Spleen (tissue), 11 donors: ENCODE measurements around the gene BTN2A1. TPM values are rescaled to one million over a fixed set of nuclear protein-coding genes. Genes with fewer than 3 reads are reported as not detected.

Experiments
- DNase-seq: peaks from one replicate; pipeline ENCODE4 v3.0.0-alpha.2; 2020
- H3K27ac ChIP-seq, 8 donors: fragments of 200-600 bp; sonication (generic) in 7 of 8; 1 replicate in 4 of 8; 2 replicates in 4 of 8; pipeline versions ENCODE4 v1.5.0 to v1.8.0; 2016 to 2021; ENCODE audit warnings: inconsistent platforms in 4 of 8, mild to moderate bottlenecking in 4 of 8, moderate library complexity in 1 of 8
- H3K27me3 ChIP-seq, 7 donors: fragments of 200-600 bp; sonication (generic) in 6 of 7; replicated peaks in 1 of 7; 1 replicate in 4 of 7; 2 replicates in 3 of 7; pipeline versions ENCODE4 v1.5.0 to v1.8.0; 2016 to 2021; ENCODE audit warnings: inconsistent platforms in 3 of 7, mild to moderate bottlenecking in 1 of 7
- H3K36me3 ChIP-seq, 6 donors: fragments of 200-600 bp; sonication (generic) in 5 of 6; 1 replicate in 4 of 6; 2 replicates in 2 of 6; pipeline versions ENCODE4 v1.5.0 to v1.8.0; 2016 to 2021; ENCODE audit warnings: inconsistent platforms in 2 of 6
- H3K4me1 ChIP-seq, 6 donors: fragments of 200-600 bp; sonication (generic) in 5 of 6; 1 replicate in 3 of 6; 2 replicates in 3 of 6; pipeline versions ENCODE4 v1.5.0 to v1.8.0; 2016 to 2021; ENCODE audit warnings: inconsistent platforms in 3 of 6
- H3K4me3 ChIP-seq, 8 donors: fragments of 200-600 bp; sonication (generic) in 7 of 8; 1 replicate in 4 of 8; 2 replicates in 4 of 8; pipeline versions ENCODE4 v1.5.0 to v1.8.0; 2016 to 2021; ENCODE audit warnings: inconsistent platforms in 4 of 8, mild to moderate bottlenecking in 4 of 8, moderate library complexity in 2 of 8
- H3K9me3 ChIP-seq, 8 donors: fragments of 200-600 bp; sonication (generic) in 7 of 8; 1 replicate in 4 of 8; 2 replicates in 4 of 8; pipeline versions ENCODE4 v1.5.0 to v1.8.0; 2016 to 2021; ENCODE audit warnings: inconsistent platforms in 4 of 8
- POLR2A ChIP-seq, 3 donors: fragments of 450-650 bp; IDR thresholded peaks; one replicate each; pipeline ENCODE4 v1.5.1; 2017; ENCODE audit warnings: antibody characterized with exemption in 3 of 3, mild to moderate bottlenecking in 1 of 3
- POLR2AphosphoS5 ChIP-seq, 3 donors: sonication (generic); formaldehyde crosslinking; IDR thresholded peaks; one replicate each; pipeline ENCODE4 v1.5.1; 2017; ENCODE audit warnings: antibody characterized with exemption in 3 of 3
- WGBS, 5 donors: extraction: QIAGEN DNeasy Blood & Tissue Kit in 3 of 5; methylation state at CpG; one replicate each; pipeline versions ENCODE4 v1.1.5 to v1.1.7; 2013 to 2018; 5-methylcytosine and 5-hydroxymethylcytosine counted together
- intact Hi-C: fragments of 100-400 bp; cut with DNase I; formaldehyde crosslinking; loops from one replicate; pipeline ENCODE4 v1.15.0; 2023; ENCODE audit warnings: low total_unique reads
- polyA plus RNA-seq, 3 donors: library from polyadenylated mRNA; stranded (reverse); fragments of 200-250 nt; gene quantifications; one replicate each; pipeline ENCODE4 v1.2.1, GENCODE V29; 2013
- total RNA-seq, 7 donors: library from RNA; depleted of rRNA in 3 of 7; stranded (reverse); fragments of >200 nt in 3 of 7; fragmentation: NEBNext Ultra II Directional in 4 of 7; extraction: Animal tissue kit (Norgen Biotek cat#: 25700) in 4 of 7; gene quantifications; one replicate each; pipeline versions ENCODE4 v1.1.0 to v1.2.1, GENCODE V29; 2016 to 2021
- TF ChIP-seq, protein P1 (sequence below), 11 experiments: fragments of 200-600 bp in 7 of 11; fragments of 450-650 bp in 4 of 11; sonication (generic) in 4 of 11; IDR thresholded peaks in 8 of 11; conservative IDR thresholded peaks in 3 of 11; 1 replicate in 7 of 11; 2 replicates in 4 of 11; pipeline versions ENCODE4 v1.4.0 to v1.8.0; 2016 to 2021; ENCODE audit warnings: antibody characterized with exemption in 11 of 11, inconsistent platforms in 4 of 11, mild to moderate bottlenecking in 1 of 11
- donor health status: healthy with polysubstance abuse.
- donor health status: DM: no; HTN: no; CAD: no; lungs with moderate emphysema.
- donor health status: DM: no; HTN: no; CAD: no.
- donor health status: Bipolar disorder and iron deficiency.
- donor health status: healthy.
- donor health status: DM: no; HTN: no; CAD: no.
- donor health status: DM: yes; HTN: yes; CAD: no.

The BTN2A1 gene
- total and polyA plus RNA-seq, 10 donors: 17.0 to 50.8 (median 34.9) TPM

DNA sequence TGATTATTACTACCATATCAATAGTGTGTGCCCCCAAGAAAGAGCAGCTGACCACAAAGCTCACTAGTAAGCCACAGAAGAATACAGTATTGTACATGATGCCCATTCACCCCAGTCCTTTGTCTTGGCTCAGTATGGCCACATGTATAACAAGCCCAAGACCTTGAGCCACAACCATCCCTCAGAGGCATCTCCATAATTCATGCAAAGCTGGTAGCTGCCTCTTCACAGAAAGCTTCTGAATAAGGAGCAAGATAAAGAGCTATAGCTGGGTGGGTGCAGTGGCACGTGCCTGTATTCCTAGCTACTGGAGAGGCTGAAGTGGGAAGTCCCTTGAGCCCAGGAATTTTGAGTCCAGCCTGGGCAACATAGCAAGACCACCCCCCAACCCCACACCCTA, 37.5 kb downstream of the BTN2A1 start:
- H3K27ac ChIP-seq: no peak overlapping the region
- intact Hi-C loops: no loop called here
- no peaks in the 10 kb centered on the region for H3K4me1 ChIP-seq
- whole genome bisulfite sequencing, 5 donors: 58 to 92% (median 77%) methylated on average over 1 of the region's 1 CpG
- no peak overlapping the region for H3K4me3 ChIP-seq
- no peaks in the 10 kb centered on the region for H3K36me3 ChIP-seq
- H3K9me3 ChIP-seq: no peaks in the 10 kb centered on the region
- TF ChIP-seq, protein P1, sequence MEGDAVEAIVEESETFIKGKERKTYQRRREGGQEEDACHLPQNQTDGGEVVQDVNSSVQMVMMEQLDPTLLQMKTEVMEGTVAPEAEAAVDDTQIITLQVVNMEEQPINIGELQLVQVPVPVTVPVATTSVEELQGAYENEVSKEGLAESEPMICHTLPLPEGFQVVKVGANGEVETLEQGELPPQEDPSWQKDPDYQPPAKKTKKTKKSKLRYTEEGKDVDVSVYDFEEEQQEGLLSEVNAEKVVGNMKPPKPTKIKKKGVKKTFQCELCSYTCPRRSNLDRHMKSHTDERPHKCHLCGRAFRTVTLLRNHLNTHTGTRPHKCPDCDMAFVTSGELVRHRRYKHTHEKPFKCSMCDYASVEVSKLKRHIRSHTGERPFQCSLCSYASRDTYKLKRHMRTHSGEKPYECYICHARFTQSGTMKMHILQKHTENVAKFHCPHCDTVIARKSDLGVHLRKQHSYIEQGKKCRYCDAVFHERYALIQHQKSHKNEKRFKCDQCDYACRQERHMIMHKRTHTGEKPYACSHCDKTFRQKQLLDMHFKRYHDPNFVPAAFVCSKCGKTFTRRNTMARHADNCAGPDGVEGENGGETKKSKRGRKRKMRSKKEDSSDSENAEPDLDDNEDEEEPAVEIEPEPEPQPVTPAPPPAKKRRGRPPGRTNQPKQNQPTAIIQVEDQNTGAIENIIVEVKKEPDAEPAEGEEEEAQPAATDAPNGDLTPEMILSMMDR (IDR thresholded peaks at IDR 0.05 in 8 of 11, conservative IDR thresholded peaks at IDR 0.05 in 3 of 11): no peak
- TF ChIP-seq POLR2A (IDR thresholded peaks at IDR 0.05) (no peak), POLR2AphosphoS5 (IDR thresholded peaks at IDR 0.05) (no peak)
- DNase-seq: no peak
- H3K27me3 ChIP-seq: no peaks in the 10 kb centered on the region

DNA sequence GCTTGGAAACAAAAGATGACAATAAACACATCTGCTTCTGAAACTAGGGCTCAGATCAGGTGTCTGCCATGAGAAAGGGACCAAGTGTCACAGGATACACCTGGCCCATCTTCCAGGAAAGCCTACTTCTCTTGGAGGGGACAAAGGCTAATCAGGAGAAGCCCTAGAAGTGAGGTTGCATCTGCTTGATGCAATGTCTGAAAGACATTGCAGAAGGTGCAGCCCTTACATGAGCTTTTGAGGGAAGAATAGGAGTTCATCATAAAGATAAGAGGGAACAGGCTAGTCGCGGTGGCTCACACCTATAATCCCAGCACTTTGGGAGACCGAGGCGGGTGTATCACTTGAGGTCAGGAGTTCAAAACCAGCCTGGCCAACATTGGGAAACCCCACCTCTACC, 39.9 kb downstream of the BTN2A1 start:
- Histone ChIP-seq H3K36me3 (no peaks in the 10 kb centered on the region), H3K27ac (no peak overlapping the region), H3K9me3 (no peaks in the 10 kb centered on the region), H3K4me1 (peaks cover 8 to 17% (median 12%) of the 10 kb centered on the region in 6 donors), H3K4me3 (no peak overlapping the region), H3K27me3 (peaks cover 0 to 23% (median 11%) of the 10 kb centered on the region in 7 donors)
- intact Hi-C loops: no loop called here
- WGBS, 5 donors: 80 to 97% (median 87%) methylated on average over 4 of the region's 4 CpGs
- DNase-seq: no peak
- TF ChIP-seq, protein P1 (IDR thresholded peaks at IDR 0.05 in 8 of 11, conservative IDR thresholded peaks at IDR 0.05 in 3 of 11): no peak
- TF ChIP-seq POLR2A (IDR thresholded peaks at IDR 0.05) (no peak), POLR2AphosphoS5 (IDR thresholded peaks at IDR 0.05) (no peak)

DNA sequence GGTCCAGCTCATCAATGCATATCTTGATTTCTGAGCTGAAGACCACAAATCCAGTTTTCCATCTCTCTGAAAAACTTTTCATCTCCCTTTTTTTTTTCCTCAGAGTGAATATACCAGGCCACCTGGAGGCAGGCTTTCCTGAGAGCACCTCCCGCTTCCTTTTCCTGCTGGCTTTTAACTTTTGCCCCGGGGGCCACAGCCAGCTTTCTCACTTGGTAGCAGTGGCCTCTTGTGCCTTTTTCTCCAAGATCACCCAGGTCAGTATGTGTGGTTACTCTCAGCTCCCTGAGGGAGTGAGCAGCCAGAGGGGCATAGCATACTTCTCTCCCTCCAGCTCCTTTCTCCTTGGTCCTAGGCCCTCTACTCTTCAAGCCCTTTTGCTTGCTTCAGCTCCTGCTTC, 42.3 kb downstream of the BTN2A1 start, which contains the start of gene BTN1A1:
TSS of gene BTN1A1 (plus strand) at position 202 of the 400 bp plus-strand sequence. CDS start 984 bp downstream, outside the sequence.
- Histone ChIP-seq H3K27ac (no peak within 1 kb of the TSS), H3K4me3 (peak within 1 kb of the TSS in 1 of 8 donors; percentile 65), H3K36me3 (no peaks in the 10 kb centered on the region), H3K9me3 (no peaks in the 10 kb centered on the region), H3K4me1 (peaks cover 8 to 19% (median 12%) of the 10 kb centered on the region in 6 donors), H3K27me3 (peaks cover 0 to 35% (median 11%) of the 10 kb centered on the region in 7 donors)
- no peak for TF ChIP-seq POLR2AphosphoS5 (IDR thresholded peaks at IDR 0.05)
- TF ChIP-seq, protein P1 (IDR thresholded peaks at IDR 0.05 in 8 of 11, conservative IDR thresholded peaks at IDR 0.05 in 3 of 11): no peak
- TF ChIP-seq POLR2A (IDR thresholded peaks at IDR 0.05): no peak
- intact Hi-C loops: no loop called here
- DNase-seq: no peak
- 45 to 58% (median 49%) methylated on average over 2 of the region's 2 CpGs for WGBS, 5 donors

- Histone ChIP-seq H3K4me1 (peaks cover 8 to 19% (median 12%) of the 10 kb centered on the region in 6 donors), H3K36me3 (no peaks in the 10 kb centered on the region), H3K27ac (no peak overlapping the region), H3K27me3 (peaks cover 0 to 35% (median 11%) of the 10 kb centered on the region in 7 donors), H3K4me3 (peak overlapping the region; percentile 15 to 65 (median 30)), H3K9me3 (no peaks in the 10 kb centered on the region)
- DNase-seq: peak; percentile 86
- intact Hi-C loops: no loop called here
- 9 to 15% (median 9%) methylated on average over 32 to 49 of the region's 49 CpGs for WGBS, 5 donors
- TF ChIP-seq POLR2AphosphoS5 (IDR thresholded peaks at IDR 0.05) (peak; percentile 28 to 73 (median 60)), POLR2A (IDR thresholded peaks at IDR 0.05) (no peak)
- TF ChIP-seq, protein P1 (IDR thresholded peaks at IDR 0.05 in 8 of 11, conservative IDR thresholded peaks at IDR 0.05 in 3 of 11): no peak
These were observed 43.8 kb downstream of the BTN2A1 start for GRCh38 chr6:26501482-26501986.
